Measurements from ENCODE around the gene AUH. TPM values are rescaled to one million over a fixed set of nuclear protein-coding genes. Genes with fewer than 3 reads are reported as not detected.

The AUH gene
- polyA plus RNA-seq, 3 donors, result 4.0 to 9.9 (median 8.4) TPM

DNA sequence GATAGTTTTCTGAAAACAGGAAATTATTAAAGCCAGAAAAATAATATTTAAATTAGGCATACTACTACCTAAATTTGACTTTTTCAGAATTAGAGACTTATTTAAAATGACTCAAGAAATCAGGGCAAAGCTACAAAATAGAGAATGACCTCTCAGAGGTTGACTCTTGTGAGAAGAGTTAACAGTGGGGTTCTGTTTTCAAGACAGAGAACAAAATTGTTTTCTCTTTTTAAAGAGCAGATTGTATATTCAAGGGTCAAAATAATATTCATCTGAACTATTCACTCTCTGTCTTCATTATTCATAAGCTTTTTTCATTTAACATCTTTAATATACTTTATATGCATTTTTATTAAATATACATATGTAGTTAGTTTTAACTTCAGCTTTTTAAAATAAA, 21.9 kb upstream of the AUH start:
- TF ChIP-seq, protein P1, sequence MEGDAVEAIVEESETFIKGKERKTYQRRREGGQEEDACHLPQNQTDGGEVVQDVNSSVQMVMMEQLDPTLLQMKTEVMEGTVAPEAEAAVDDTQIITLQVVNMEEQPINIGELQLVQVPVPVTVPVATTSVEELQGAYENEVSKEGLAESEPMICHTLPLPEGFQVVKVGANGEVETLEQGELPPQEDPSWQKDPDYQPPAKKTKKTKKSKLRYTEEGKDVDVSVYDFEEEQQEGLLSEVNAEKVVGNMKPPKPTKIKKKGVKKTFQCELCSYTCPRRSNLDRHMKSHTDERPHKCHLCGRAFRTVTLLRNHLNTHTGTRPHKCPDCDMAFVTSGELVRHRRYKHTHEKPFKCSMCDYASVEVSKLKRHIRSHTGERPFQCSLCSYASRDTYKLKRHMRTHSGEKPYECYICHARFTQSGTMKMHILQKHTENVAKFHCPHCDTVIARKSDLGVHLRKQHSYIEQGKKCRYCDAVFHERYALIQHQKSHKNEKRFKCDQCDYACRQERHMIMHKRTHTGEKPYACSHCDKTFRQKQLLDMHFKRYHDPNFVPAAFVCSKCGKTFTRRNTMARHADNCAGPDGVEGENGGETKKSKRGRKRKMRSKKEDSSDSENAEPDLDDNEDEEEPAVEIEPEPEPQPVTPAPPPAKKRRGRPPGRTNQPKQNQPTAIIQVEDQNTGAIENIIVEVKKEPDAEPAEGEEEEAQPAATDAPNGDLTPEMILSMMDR (IDR thresholded peaks at IDR 0.05), result no peak
- Histone ChIP-seq H3K9ac (ENCODE audit: insufficient read depth, low read length, poor library complexity, severe bottlenecking) (no peak overlapping the region), H3K36me3 (replicated peaks in 1 of 2; ENCODE audit: control insufficient read depth in 1 of 2, insufficient read depth in 2 of 2, low read length in 2 of 2) (no peaks in the 10 kb centered on the region), H3K4me3 (replicated peaks in 1 of 3; ENCODE audit: low read depth in 2 of 3, low read length in 3 of 3) (no peak overlapping the region), H2AFZ (ENCODE audit: insufficient read depth, low read depth, low read length, poor library complexity, severe bottlenecking) (no peak overlapping the region), H3K27me3 (ENCODE audit: control insufficient read depth in 2 of 2, insufficient read depth in 2 of 2, low read length in 2 of 2) (no peaks in the 10 kb centered on the region), H4K20me1 (ENCODE audit: insufficient read depth, low read length) (no peaks in the 10 kb centered on the region), H3K27ac (ENCODE audit: low read depth in 1 of 2, low read length in 2 of 2) (no peak overlapping the region), H3K4me2 (replicated peaks; ENCODE audit: extremely low read depth, low read length, poor library complexity, severe bottlenecking) (no peak overlapping the region), H3K9me3 (replicated peaks in 1 of 2; ENCODE audit: control insufficient read depth in 1 of 2, insufficient read depth in 1 of 2, low read length in 2 of 2) (no peaks in the 10 kb centered on the region), H3K4me1 (ENCODE audit: control insufficient read depth in 1 of 2, insufficient read depth in 2 of 2, low read length in 2 of 2) (peaks cover 0 to 6% of the 10 kb centered on the region in 2 donors), H3K79me2 (ENCODE audit: insufficient read depth, low read length) (no peaks in the 10 kb centered on the region)
- intact Hi-C loops (cut with micrococcal nuclease), result no loop called here
- no peak for DNase-seq
- no peak overlapping the region for H3K4me3 Mint-ChIP-seq
- peaks cover 0 to 3% (median 0%) of the 10 kb centered on the region in 7 donors for H3K9me3 Mint-ChIP-seq
- H3K36me3 Mint-ChIP-seq, result no peaks in the 10 kb centered on the region
- H3K27ac Mint-ChIP-seq, result no peak overlapping the region
- peaks cover 0 to 2% (median 1%) of the 10 kb centered on the region in 3 donors for H3K27me3 Mint-ChIP-seq (ENCODE audit: low read depth in 3 of 3)
- peaks cover 9% of the 10 kb centered on the region for H3K4me1 Mint-ChIP-seq

- H3K27me3 Mint-ChIP-seq (ENCODE audit: low read depth in 3 of 3), result peaks cover 0 to 2% (median 1%) of the 10 kb centered on the region in 3 donors
- Histone ChIP-seq H3K9ac (ENCODE audit: insufficient read depth, low read length, poor library complexity, severe bottlenecking) (no peak overlapping the region), H4K20me1 (ENCODE audit: insufficient read depth, low read length) (no peaks in the 10 kb centered on the region), H3K27ac (ENCODE audit: low read depth in 1 of 2, low read length in 2 of 2) (no peak overlapping the region), H3K4me1 (ENCODE audit: control insufficient read depth in 1 of 2, insufficient read depth in 2 of 2, low read length in 2 of 2) (peaks cover 0 to 6% of the 10 kb centered on the region in 2 donors), H3K36me3 (replicated peaks in 1 of 2; ENCODE audit: control insufficient read depth in 1 of 2, insufficient read depth in 2 of 2, low read length in 2 of 2) (no peaks in the 10 kb centered on the region), H2AFZ (ENCODE audit: insufficient read depth, low read depth, low read length, poor library complexity, severe bottlenecking) (no peak overlapping the region), H3K9me3 (replicated peaks in 1 of 2; ENCODE audit: control insufficient read depth in 1 of 2, insufficient read depth in 1 of 2, low read length in 2 of 2) (no peaks in the 10 kb centered on the region), H3K27me3 (ENCODE audit: control insufficient read depth in 2 of 2, insufficient read depth in 2 of 2, low read length in 2 of 2) (no peaks in the 10 kb centered on the region), H3K79me2 (ENCODE audit: insufficient read depth, low read length) (no peaks in the 10 kb centered on the region), H3K4me2 (replicated peaks; ENCODE audit: extremely low read depth, low read length, poor library complexity, severe bottlenecking) (no peak overlapping the region), H3K4me3 (replicated peaks in 1 of 3; ENCODE audit: low read depth in 2 of 3, low read length in 3 of 3) (no peak overlapping the region)
- H3K36me3 Mint-ChIP-seq, result peaks cover 0 to 2% of the 10 kb centered on the region in 2 donors
- TF ChIP-seq, protein P1 (IDR thresholded peaks at IDR 0.05), result no peak
- intact Hi-C loops (cut with micrococcal nuclease), result no loop called here
- DNase-seq, result no peak
- H3K27ac Mint-ChIP-seq, result peak overlapping the region in 2 of 7 donors; percentile 23 to 24
- H3K9me3 Mint-ChIP-seq, result peaks cover 0 to 8% (median 4%) of the 10 kb centered on the region in 7 donors
- H3K4me3 Mint-ChIP-seq, result no peak overlapping the region
- WGBS (ENCODE audit: insufficient coverage), result no CpG with 5 or more reads among the region's 4 CpGs
- peaks cover 9% of the 10 kb centered on the region for H3K4me1 Mint-ChIP-seq
Observed at GRCh38 chr9:91382298-91382697, 20.6 kb upstream of the AUH start.
